HepG2 (cell line): ENCODE results near the gene PLXDC2.

Source experiments
- ELF4 ChIP-seq: sonication (generic); formaldehyde crosslinking; IDR thresholded peaks from 2 replicates; pipeline ENCODE4 v1.5.0; 2020; ENCODE audit warnings: missing genetic modification reagents, mild to moderate bottlenecking, moderate library complexity, borderline replicate concordance
- ZC3H13 ChIP-seq: sonication (generic); formaldehyde crosslinking; IDR thresholded peaks from 2 replicates; pipeline ENCODE4 v1.8.1; 2023; ENCODE audit warnings: mild to moderate bottlenecking, missing genetic modification reagents, moderate library complexity

GRCh38 chr10:19931894-19932590, 115.8 kb downstream of the PLXDC2 start:
- TF ChIP-seq ELF4 (CRISPR knock-in tag) (no peak), ZC3H13 (CRISPR knock-in tag) (no peak)
